LNCAP (cell line): Measurements from ENCODE around the gene EVA1C.

ENCODE experiments used
- CTCF ChIP-seq: fragments of 450-650 bp; IDR thresholded peaks from 2 replicates; pipeline ENCODE4 v1.5.1; 2017; ENCODE audit warnings: mild to moderate bottlenecking

EVA1C gene

GRCh38 chr21:32423320-32424190, 11.0 kb downstream of the EVA1C start:
- TF ChIP-seq CTCF = no peak

- no peak for TF ChIP-seq CTCF
Measured at GRCh38 chr21:32424191-32424535, 11.7 kb downstream of the EVA1C start.

- TF ChIP-seq CTCF = no peak
Measured at GRCh38 chr21:32424674-32425073, 12.2 kb downstream of the EVA1C start.

GRCh38 chr21:32425628-32426027, 13.1 kb downstream of the EVA1C start:
- TF ChIP-seq CTCF = no peak

GRCh38 chr21:32426066-32426465, 13.6 kb downstream of the EVA1C start:
- no peak for TF ChIP-seq CTCF

- TF ChIP-seq CTCF = no peak
Measured at GRCh38 chr21:32426592-32427051, 14.1 kb downstream of the EVA1C start.

GRCh38 chr21:32427958-32428623, 15.6 kb downstream of the EVA1C start:
- TF ChIP-seq CTCF = no peak
